ENCODE results near the gene SMAP2. TPM values are rescaled to one million over a fixed set of nuclear protein-coding genes. Genes with fewer than 3 reads are reported as not detected.
A peak's percentile ranks its signal among the peaks of the same experiment; 100 is the strongest.

The SMAP2 gene
- total RNA-seq, 1 donor from 2014 or later, result 15.5 TPM

DNA sequence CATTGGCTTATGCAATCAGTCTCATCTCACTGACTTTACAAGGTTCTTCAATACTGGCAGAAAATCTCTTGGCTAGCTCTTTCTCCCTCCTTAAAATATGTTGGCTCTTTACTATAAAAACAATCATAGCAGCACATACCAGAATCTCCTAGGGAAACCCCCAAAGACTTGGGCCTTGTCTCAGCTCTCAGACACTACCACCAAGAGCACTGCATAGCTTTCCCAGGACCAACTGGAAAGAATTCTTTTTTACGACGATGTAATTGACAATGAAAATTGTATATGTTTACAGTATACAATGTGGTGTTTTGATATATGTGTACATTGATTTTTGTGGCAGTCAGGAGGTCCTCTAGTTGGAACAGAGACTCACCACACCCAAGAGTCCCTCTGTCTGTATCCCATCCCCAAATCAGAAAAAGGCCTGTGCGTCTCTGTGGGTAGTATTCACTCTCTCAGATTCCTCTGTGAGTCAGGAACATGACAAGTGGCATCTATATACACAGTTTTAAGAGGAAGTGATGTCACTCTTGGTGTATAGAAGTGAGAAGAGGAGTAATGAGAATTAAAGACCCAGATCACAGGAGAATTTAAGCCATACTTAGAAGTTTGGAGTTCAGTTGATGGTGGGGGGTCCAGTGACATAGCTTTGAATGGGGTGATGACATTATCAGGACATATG lies 21.1 kb downstream of the SMAP2 start:
- H3K27ac Mint-ChIP-seq (ENCODE audit: unreplicated experiment), result peak overlapping the region; percentile 97
- no peak for DNase-seq (ENCODE audit: low spot score)

DNA sequence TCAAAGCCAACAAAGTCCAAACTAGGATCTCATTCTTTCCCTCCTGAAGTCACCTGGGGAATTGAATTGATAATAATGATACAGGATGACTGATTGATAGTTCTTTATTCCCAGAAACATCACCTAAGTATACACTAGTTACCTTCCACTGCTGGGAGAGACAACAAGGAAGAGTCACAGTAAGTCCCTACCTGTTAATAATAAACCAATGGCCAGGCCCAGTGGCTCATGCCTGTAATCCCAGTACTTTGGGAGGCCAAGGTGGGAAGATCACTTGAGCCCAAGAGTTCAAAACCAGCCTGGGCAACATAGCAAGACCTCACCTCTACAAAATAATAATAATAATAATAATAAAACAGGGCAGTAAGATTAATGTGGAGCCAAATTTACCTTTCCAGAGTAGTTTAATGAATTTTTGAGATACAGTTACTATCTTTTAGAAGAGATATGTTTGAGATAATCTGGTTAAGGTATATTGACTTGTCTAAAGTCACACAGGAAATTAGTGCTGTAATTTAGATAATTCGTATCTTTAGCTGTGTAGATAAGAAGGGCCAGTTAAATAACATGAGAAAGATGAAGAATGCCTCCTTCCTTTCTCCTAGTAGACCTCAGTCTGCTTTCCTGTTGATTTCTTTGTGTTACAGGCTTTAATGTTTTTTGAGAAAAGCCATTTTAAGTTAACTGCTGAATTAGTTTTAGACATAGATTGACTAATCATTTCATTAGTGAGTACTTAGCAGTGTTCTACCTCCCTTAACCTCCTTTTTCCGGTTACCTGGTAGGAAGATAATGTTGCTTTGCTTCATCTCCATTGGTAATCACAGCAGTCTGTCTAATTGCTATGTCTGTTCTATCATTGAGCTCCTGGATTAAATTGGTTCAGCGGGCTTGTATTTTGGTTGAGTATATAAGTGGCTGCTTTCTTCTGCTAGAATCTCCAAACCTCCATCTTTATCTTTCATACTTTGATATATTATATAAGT lies 22.0 kb downstream of the SMAP2 start:
- peak overlapping the region; percentile 97 for H3K27ac Mint-ChIP-seq (ENCODE audit: unreplicated experiment)
- TF ChIP-seq, protein P1, sequence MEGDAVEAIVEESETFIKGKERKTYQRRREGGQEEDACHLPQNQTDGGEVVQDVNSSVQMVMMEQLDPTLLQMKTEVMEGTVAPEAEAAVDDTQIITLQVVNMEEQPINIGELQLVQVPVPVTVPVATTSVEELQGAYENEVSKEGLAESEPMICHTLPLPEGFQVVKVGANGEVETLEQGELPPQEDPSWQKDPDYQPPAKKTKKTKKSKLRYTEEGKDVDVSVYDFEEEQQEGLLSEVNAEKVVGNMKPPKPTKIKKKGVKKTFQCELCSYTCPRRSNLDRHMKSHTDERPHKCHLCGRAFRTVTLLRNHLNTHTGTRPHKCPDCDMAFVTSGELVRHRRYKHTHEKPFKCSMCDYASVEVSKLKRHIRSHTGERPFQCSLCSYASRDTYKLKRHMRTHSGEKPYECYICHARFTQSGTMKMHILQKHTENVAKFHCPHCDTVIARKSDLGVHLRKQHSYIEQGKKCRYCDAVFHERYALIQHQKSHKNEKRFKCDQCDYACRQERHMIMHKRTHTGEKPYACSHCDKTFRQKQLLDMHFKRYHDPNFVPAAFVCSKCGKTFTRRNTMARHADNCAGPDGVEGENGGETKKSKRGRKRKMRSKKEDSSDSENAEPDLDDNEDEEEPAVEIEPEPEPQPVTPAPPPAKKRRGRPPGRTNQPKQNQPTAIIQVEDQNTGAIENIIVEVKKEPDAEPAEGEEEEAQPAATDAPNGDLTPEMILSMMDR (IDR thresholded peaks at IDR 0.05), result no peak
- H3K4me1 Mint-ChIP-seq (ENCODE audit: low read depth), result peaks cover 41% of the 10 kb centered on the region
- H3K4me3 Mint-ChIP-seq (ENCODE audit: unreplicated experiment), result no peak overlapping the region
- peaks cover 1% of the 10 kb centered on the region for H3K36me3 Mint-ChIP-seq (ENCODE audit: low read depth)
- no peaks in the 10 kb centered on the region for H3K27me3 Mint-ChIP-seq (ENCODE audit: low read depth)
- no peak for DNase-seq (ENCODE audit: low spot score)
- no peaks in the 10 kb centered on the region for H3K9me3 Mint-ChIP-seq (ENCODE audit: low read depth)

More for the DNA sequence above, 21.1 kb downstream of the SMAP2 start:
- H3K4me1 Mint-ChIP-seq (ENCODE audit: low read depth), result peaks cover 39% of the 10 kb centered on the region
- peaks cover 1% of the 10 kb centered on the region for H3K36me3 Mint-ChIP-seq (ENCODE audit: low read depth)
- H3K4me3 Mint-ChIP-seq (ENCODE audit: unreplicated experiment), result no peak overlapping the region
- no peaks in the 10 kb centered on the region for H3K27me3 Mint-ChIP-seq (ENCODE audit: low read depth)
- TF ChIP-seq, protein P1 (IDR thresholded peaks at IDR 0.05), result no peak
- no peaks in the 10 kb centered on the region for H3K9me3 Mint-ChIP-seq (ENCODE audit: low read depth)

DNA sequence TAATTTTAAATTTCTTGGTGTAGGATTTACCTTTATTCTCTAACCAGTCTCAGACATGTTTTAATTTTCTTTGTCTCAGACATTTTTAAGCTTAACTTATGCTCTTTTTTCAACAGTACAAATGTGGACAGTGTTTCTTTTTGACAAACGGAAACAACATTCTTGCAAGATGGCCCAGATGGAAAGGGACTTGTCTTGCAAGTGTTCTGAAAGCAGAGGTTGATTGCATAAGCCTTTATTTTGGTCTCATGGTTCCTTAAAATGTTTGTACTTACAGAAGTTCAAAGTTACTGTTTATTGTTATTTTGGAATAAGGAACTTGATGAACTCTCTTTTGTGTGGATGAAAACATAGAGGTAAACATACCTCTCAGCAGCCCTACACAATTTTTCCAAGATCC lies 22.9 kb downstream of the SMAP2 start:
- Mint-ChIP-seq H3K4me3 (ENCODE audit: unreplicated experiment) (no peak overlapping the region), H3K4me1 (ENCODE audit: low read depth) (peaks cover 41% of the 10 kb centered on the region), H3K27ac (ENCODE audit: unreplicated experiment) (no peak overlapping the region), H3K27me3 (ENCODE audit: low read depth) (no peaks in the 10 kb centered on the region), H3K36me3 (ENCODE audit: low read depth) (peaks cover 1% of the 10 kb centered on the region), H3K9me3 (ENCODE audit: low read depth) (no peaks in the 10 kb centered on the region)
- TF ChIP-seq, protein P1 (IDR thresholded peaks at IDR 0.05), result no peak
- no peak for DNase-seq (ENCODE audit: low spot score)

DNA sequence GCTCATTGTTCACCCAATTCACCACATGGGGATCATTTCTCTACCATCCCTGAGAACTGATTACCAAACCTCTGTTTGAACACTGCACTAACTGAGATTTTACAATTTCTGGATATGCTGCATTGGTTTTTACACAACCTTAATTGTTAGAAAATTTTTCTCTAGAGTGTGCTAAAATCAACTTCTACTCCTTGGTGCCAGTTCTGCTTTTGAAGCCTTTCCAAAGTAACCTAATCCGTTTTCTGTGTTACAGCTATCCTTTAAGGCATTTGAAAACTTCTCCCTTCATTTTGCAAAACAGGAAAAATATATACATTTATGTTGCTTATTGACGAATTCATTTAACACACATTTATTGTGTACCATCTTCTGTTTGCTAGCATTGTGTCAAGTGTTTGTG lies 23.7 kb downstream of the SMAP2 start:
- no peak overlapping the region for H3K4me3 Mint-ChIP-seq (ENCODE audit: unreplicated experiment)
- no peak for DNase-seq (ENCODE audit: low spot score)
- H3K9me3 Mint-ChIP-seq (ENCODE audit: low read depth), result no peaks in the 10 kb centered on the region
- no peak overlapping the region for H3K27ac Mint-ChIP-seq (ENCODE audit: unreplicated experiment)
- H3K4me1 Mint-ChIP-seq (ENCODE audit: low read depth), result peaks cover 33% of the 10 kb centered on the region
- H3K36me3 Mint-ChIP-seq (ENCODE audit: low read depth), result peaks cover 1% of the 10 kb centered on the region
- TF ChIP-seq, protein P1 (IDR thresholded peaks at IDR 0.05), result no peak
- H3K27me3 Mint-ChIP-seq (ENCODE audit: low read depth), result no peaks in the 10 kb centered on the region

DNA sequence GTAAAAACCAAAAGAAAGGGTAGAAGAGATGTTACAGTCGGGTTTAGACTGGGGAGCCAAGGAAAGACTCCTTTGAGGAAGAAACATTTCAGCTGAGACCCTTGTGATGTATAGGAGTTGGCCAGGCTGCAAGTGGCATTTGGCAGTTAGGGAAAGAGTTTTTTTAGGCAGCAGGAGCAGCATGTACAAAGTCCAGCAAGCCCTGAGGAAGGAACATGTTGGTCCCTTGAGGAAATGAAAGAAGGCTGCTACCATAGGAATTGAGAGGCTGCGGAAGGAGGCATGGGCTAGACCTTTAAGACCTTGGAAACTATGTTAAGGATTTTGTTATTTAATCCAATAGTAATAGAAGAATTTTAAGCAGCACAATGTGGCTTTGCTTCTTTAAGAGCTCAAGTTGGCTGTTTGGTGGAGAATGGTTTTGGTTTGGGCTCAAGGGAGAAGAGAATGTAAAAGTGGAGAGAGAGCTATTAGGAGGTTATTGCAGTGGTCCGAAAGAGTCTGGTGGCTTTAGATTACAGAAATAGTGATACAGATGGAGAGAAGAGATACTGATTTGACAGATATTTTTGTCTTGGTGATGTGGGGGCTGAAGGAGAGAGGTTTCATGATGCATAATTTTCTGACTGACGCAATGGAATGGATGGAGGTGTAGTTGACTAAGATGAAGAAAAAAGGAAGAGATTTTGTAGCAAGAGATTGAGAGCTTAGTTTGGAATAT lies 26.6 kb downstream of the SMAP2 start:
- Mint-ChIP-seq H3K4me1 (ENCODE audit: low read depth) (peaks cover 17% of the 10 kb centered on the region), H3K36me3 (ENCODE audit: low read depth) (no peaks in the 10 kb centered on the region), H3K9me3 (ENCODE audit: low read depth) (no peaks in the 10 kb centered on the region), H3K27ac (ENCODE audit: unreplicated experiment) (no peak overlapping the region), H3K27me3 (ENCODE audit: low read depth) (no peaks in the 10 kb centered on the region), H3K4me3 (ENCODE audit: unreplicated experiment) (no peak overlapping the region)
- DNase-seq (ENCODE audit: low spot score), result no peak
- TF ChIP-seq, protein P1 (IDR thresholded peaks at IDR 0.05), result no peak

All from chondrocyte (in vitro differentiated cells).